Activated T-helper 1 cell treated with Interleukin-2 at 50 U/mL for 16 hours (primary cell): Measurements from ENCODE around the gene VAPA.

ENCODE experiments used
- DNase-seq: peaks from one replicate; pipeline ENCODE4 v3.0.0-alpha.2; 2020; ENCODE audit warnings: low read depth

The VAPA gene

DNA sequence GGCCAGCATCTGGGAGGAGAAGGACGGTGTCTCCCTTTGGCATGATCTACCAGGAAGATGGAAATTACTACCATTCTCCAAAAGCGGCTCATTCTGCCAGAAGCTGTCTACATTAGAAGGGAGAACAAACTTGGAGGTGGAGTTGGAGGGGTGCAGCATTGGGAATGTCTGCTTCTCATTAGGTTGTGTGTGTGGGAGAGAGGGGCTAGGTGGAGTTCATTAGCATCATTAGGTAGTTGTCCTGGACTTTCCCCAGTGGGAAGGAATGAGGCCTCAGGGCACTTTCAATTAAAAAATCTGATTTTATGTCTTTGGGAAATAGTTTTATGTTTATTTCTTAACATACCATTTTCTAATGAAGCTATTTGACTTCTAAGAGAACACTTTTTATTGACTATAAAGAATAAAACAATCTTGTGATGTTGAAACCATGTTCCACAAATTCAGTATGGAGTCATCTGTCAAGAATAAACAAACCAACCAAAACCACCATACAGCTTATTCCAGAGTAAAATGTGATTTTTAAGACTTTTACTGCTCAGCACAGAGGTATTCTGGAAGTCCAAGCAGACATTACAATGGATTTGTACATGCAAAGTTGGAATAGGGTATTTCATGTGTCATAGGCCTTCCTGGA, 60.6 kb downstream of the VAPA start:
- DNase-seq, result no peak

DNA sequence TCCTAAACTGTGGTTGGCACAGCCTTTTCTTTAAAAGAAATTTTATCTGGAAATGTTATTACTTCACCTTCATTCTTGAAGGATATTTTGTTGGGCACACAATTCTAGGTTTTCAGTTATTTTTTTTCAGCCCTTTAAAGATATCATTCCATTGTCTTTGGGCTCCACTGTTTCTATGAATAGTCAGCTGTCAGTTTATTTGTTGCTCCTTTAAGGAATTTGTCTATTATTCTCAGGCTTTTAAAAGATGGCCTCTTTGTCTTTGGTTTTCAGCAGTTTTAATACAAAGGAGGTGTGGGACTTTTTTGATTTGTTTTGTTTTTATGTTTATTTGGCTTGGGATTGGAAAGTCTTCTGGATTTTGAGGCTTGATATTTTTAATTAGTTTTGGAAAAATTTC, 61.8 kb downstream of the VAPA start:
- DNase-seq, result no peak

GRCh38 chr18:9982711-9983110, 68.9 kb downstream of the VAPA start:
- DNase-seq, result no peak

DNA sequence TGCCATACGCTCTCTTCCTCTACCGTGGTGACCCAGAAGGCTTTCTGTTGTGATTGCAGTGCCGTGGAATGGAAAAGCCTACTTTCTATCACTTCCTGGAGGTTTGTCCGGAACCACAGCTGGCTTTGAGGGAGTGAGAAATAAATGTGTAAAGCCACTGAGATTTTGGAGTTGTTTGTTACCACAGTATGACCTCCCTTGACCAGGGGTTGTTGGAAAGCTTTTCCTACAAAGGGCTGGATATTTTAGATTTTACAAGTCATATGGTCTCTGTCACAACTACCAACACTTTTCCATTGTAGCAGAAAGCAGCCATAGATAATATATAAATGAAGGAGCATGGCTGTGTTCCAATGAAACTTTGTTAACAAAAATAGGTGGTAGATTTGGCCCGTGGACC, 70.3 kb downstream of the VAPA start:
- DNase-seq, result no peak

DNA sequence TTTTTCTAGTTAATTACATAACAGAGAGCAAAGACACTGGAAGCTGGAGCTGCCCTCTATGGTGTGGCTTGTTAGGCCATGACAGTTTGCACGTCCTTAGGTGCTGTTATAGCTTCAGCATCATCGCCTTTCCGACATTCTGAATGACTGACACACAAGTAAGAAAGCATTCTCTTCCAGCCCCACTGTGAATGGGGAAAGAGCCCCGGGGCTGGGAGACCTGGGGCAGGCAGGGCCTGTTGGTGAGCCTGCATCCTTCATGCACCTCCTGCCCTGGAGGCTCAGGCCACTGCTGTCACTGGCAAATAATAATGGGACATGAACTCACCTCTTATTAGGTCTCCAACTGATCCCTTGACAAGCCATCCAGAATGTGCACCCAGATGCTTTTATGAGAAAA, 71.8 kb downstream of the VAPA start:
- DNase-seq, result no peak

- DNase-seq, result no peak
Observed at GRCh38 chr18:9986156-9986930, 72.5 kb downstream of the VAPA start.

GRCh38 chr18:9987345-9987744, 73.5 kb downstream of the VAPA start:
- DNase-seq, result no peak

GRCh38 chr18:9987931-9988330, 74.1 kb downstream of the VAPA start:
- DNase-seq, result no peak

GRCh38 chr18:9988665-9989064, 74.8 kb downstream of the VAPA start:
- no peak for DNase-seq

DNA sequence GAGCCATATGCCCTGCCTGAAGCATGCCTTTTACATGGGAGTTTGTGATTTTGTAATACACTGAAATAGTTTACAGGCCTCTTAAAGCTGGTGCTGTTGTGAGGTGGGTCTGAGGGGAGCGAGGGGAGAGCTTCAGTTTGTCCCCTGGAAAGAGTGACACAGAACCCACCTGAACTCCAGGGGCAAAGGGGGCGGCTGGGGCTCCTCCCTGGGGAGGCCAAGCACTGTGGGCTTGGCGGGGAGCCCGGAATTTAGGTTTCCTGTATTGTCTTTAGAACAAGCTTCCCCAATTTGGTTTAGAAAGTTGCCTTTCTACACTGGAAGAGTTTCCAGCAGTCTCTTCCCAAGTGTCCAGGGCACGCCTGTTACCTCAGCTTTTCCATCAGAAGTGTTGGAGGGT, 75.7 kb downstream of the VAPA start:
- no peak for DNase-seq

- no peak for DNase-seq
Observed at GRCh38 chr18:9991011-9992000, 77.5 kb downstream of the VAPA start.

- no peak for DNase-seq
Observed at GRCh38 chr18:9992300-9992972, 78.6 kb downstream of the VAPA start.

GRCh38 chr18:9992973-9993520, 79.2 kb downstream of the VAPA start:
- DNase-seq, result no peak

DNA sequence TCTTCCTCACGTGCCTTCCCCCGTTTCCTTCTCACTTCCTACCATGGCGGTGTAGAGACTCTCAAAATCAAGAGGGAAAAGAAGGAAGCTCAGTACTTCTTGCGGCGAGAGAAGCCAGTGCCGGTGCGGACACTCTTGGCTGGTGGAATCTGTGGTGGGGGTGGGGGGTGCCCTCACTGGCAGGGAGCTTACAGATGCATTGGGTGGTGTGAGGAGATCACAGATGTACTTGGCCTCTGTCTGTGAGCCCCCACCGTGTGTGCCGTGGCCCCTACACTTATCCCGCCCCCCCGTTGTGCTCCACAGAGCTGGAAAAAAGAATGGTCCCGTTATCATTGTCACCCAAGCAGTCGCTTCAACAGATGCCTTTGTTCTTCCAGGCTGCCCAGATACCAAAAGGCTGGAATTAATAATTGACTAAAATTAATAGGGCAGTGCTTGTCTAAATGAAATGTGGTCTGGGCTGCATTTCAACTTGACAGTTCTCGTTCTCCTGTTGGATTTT, 79.8 kb downstream of the VAPA start:
- no peak for DNase-seq

DNA sequence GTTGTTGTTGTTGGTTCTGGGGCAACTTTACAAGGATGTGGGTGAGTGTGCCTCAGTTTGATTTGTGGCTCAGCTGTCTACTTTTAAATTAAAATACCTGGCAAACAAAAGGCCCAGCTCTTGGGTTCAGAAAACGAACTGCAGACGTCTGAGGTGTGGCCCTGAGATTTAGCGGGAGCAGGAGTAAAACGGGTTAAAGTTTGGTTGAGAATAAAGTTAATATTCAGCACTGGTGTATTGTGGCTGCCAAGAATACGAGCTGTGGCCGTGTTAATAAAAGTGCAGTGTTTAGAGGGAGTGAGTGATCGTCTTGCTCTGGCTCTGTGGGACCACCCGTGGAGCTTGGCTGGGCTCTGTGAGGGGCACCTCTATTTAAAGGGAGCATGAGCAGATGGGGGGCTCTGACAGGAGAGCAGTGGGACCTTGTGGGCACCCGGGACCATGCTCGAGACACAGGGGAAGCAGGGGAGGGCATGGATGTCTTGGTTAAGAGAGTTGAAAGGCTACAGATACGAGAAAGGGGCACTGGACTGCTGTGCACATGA, 80.3 kb downstream of the VAPA start:
- DNase-seq, result no peak

- DNase-seq, result no peak
Observed at GRCh38 chr18:9994701-9995235, 81.0 kb downstream of the VAPA start.

- DNase-seq, result no peak
Observed at GRCh38 chr18:9995631-9996030, 81.8 kb downstream of the VAPA start.

GRCh38 chr18:9996094-9996493, 82.3 kb downstream of the VAPA start:
- no peak for DNase-seq

DNA sequence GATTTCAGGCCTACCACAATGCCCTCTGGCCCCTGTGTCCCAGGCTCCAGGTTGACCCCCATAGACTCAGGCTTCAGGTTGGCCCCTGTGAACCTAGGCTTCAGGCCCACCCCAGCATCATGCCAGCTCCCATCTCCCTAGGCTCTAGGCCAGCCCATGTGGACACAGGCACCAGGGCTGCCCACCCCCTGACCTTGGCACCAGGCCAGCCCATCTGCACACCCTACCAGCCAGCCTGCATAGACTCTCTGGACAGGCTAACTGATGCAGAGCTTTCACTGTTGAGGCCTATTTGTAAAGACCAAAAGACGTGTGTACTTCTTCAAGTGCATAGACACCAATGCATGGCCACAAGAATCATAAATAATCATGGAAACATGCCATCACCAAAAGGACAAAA, 83.9 kb downstream of the VAPA start:
- DNase-seq, result no peak

- DNase-seq, result no peak
Observed at GRCh38 chr18:9998330-9998729, 84.5 kb downstream of the VAPA start.

- DNase-seq, result no peak
Observed at GRCh38 chr18:10002280-10002679, 88.5 kb downstream of the VAPA start.
